Fibroblast of lung (primary cell): ENCODE data around the gene CPNE6.
A peak's percentile ranks its signal among the peaks of the same experiment; 100 is the strongest.

Source experiments
- EZH2 ChIP-seq: IDR thresholded peaks from 2 replicates; pipeline ENCODE4 v1.5.1; 2012; ENCODE audit warnings: low read length, control low read depth, mild to moderate bottlenecking; ENCODE audit errors: missing control alignments
- TF ChIP-seq, protein P1 (sequence below), 2 donors: IDR thresholded peaks in 1 of 2; conservative IDR thresholded peaks in 1 of 2; 1 replicate in 1 of 2; 2 replicates in 1 of 2; pipeline ENCODE4 v1.5.1; 2011 to 2012; ENCODE audit warnings: low read length in 2 of 2, control low read depth in 1 of 2, inconsistent platforms in 1 of 2, low read depth in 1 of 2, mild to moderate bottlenecking in 1 of 2

DNA sequence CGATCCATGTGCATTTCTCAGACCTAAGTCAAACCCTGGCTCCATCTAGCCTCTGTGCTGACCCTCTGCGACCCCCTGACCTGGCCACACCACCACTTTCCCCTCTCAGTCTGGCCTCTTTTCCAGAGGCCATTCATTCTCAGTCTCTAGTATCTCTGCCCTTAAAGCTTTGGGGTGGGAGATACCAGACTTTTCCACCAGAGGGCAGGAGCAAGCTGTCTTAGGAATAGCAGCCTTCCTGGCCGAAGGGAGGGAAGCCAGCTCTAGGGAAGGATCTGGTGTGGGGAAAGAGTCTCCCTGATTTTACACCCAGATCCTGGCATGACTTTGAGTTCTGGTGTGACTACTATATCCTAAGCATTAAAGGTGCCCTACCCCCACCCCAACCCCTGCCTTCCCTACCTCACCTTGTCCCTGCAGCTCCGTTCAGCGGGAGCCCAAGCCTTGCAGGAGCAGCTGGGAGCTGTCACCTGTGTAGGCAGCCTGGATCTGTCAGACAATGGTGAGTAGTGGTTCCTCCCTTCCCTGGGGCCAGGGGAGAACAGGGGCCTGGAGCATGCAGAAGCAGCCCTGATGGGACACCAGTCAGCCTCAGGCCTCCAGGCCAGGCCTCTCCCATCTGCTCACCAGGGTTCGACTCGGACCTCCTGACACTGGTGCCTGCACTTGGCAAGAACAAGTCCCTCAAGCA, 13.0 kb upstream of the CPNE6 start:
- TF ChIP-seq EZH2, result peak; percentile 40
- TF ChIP-seq, protein P1, sequence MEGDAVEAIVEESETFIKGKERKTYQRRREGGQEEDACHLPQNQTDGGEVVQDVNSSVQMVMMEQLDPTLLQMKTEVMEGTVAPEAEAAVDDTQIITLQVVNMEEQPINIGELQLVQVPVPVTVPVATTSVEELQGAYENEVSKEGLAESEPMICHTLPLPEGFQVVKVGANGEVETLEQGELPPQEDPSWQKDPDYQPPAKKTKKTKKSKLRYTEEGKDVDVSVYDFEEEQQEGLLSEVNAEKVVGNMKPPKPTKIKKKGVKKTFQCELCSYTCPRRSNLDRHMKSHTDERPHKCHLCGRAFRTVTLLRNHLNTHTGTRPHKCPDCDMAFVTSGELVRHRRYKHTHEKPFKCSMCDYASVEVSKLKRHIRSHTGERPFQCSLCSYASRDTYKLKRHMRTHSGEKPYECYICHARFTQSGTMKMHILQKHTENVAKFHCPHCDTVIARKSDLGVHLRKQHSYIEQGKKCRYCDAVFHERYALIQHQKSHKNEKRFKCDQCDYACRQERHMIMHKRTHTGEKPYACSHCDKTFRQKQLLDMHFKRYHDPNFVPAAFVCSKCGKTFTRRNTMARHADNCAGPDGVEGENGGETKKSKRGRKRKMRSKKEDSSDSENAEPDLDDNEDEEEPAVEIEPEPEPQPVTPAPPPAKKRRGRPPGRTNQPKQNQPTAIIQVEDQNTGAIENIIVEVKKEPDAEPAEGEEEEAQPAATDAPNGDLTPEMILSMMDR (conservative IDR thresholded peaks at IDR 0.05 in 1 of 2, IDR thresholded peaks at IDR 0.05 in 1 of 2; ENCODE audit: low read depth in 1 of 2, low read length in 2 of 2), result peak; percentile 87 to 95
